HG03469 (cell line): Measurements from ENCODE around the gene PEMT.

Experiments used
- ATAC-seq: cut with Tn5 transposase; IDR thresholded peaks from one replicate; pipeline ENCODE4 v1.9.1; 2021; ENCODE audit warnings: mild to moderate bottlenecking, moderate library complexity, moderate number of reproducible peaks; ENCODE audit not compliant: unreplicated experiment

PEMT gene

GRCh38 chr17:17518014-17518413 is 73.5 kb downstream of the PEMT start:
- no peak for ATAC-seq

DNA sequence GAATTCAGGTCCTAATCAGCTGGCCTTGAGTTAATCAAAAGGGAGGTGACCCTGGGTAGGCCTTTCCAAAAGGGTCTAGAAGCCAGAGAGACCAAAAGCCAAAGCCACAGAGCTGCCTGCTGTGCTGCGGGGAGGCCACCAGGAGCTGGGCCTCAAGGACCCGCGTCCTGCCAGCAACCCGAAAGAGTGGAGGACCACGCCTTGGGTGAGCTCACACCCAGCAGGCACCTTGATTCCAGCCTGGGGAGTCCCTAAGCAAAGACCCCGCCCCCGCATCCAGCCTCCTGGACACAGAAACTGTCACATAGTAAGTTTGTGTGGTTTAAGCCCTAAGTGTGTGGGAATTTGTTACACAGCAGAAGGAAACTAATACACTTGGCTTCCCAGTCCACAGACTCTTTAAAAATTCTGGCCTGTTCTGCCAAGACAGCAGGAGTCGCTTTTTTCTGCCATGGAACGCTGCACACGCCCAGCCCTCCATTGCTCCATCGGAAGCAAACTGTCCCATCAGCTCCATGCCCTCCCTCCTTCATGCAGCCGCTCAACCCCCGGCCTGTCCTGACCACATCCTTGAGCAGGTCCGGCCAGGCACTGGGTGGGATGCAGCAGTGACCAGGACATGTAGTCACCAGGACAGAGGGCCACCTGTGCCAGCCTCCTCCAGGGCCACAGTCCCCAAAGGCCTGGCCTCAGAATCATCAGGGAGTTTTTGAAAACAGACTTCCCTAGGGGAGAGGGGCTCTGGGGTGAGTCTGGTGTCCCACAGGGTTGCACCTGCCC is 74.4 kb downstream of the PEMT start:
- ATAC-seq = no peak

GRCh38 chr17:17515934-17516930 is 75.3 kb downstream of the PEMT start:
- no peak for ATAC-seq

GRCh38 chr17:17514993-17515933 is 76.2 kb downstream of the PEMT start:
- no peak for ATAC-seq

DNA sequence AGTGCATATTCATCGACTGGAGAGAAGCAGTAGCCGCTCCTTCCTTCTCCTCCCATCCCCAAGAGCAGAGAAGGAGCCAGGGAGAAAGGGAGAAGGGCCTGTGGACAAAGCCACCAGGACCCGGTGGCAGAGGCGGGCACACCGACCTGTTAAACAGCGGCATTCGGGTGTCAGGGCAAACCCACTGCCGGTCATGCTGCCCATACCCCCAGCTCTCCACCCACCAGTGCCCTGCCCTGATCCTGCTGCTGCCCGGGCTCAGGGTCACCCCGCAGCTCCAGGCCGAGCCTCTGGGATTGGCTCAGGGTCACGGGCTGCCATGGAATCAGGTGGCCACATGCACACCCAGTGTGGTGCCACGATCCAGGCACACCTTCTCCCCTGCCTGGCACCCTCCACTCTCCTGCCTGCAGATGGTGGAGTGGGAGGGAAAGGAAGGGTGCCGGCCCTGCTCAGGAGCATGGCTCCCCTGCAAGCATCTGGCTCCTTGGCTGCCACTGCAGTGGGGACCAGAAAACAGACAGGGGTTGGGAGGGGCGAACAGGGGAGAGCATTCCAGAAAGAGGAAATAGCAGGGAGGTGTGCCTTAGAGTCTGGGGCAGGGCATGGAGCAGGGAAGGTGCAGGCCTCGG is 77.0 kb downstream of the PEMT start:
- ATAC-seq = no peak

GRCh38 chr17:17513626-17514025 is 77.9 kb downstream of the PEMT start:
- ATAC-seq = no peak

- ATAC-seq = no peak
Measured at GRCh38 chr17:17512866-17513265, 78.6 kb downstream of the PEMT start.

GRCh38 chr17:17511881-17512858 is 79.3 kb downstream of the PEMT start:
- no peak for ATAC-seq

DNA sequence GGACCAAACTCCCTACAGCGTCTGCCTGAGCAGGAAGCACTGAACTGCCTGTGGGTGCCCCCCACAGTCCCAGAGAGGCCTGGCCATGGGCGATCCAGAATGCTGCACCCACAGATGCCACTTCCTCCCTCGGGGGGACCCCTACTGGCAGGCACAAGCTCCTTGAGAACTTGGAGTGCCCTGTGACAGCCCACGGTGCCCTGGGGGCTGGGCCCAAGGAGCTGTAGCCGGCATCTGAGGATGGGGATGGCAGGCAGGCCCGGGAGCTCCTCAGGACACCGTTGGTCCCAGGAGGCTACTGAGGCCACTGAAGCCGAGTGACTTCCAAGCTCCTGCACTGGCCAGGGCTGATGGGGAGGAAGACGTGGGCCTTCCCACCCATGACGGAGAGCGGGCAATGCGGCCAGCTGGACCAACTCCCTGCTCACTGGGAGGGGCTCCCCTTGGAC is 80.2 kb downstream of the PEMT start:
- no peak for ATAC-seq

- ATAC-seq = no peak
Measured at GRCh38 chr17:17510456-17511292, 80.8 kb downstream of the PEMT start.

GRCh38 chr17:17509601-17510425 is 81.7 kb downstream of the PEMT start:
- ATAC-seq = no peak

GRCh38 chr17:17508646-17509591 is 82.6 kb downstream of the PEMT start:
- no peak for ATAC-seq

GRCh38 chr17:17508019-17508535 is 83.4 kb downstream of the PEMT start:
- no peak for ATAC-seq

DNA sequence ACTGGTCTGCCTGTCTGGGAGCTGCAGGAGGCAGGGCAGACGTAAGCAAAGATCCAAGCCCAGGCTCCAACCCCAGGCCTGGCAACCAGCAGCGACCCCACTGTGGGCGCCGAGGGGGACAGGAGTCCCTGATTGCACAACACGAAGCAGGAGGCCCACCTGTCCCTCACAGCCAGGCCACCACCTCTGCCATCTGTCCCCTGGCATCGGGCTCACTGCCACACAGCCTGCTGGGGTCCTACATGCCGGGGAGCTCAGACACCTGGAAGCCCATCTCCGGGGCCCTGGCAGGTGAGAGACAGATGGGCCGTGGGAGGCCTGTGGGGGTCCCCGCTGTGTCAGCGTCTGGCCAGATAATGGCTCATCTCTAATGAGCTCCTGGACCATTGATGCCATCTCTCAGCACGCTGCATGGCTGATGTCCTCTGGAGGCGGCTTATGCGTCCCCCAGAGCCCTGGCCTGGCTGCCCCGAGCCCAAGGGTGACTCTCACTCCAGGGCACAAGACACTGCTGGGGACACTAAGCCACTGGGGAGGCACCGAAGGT is 84.0 kb downstream of the PEMT start:
- no peak for ATAC-seq

- no peak for ATAC-seq
Measured at GRCh38 chr17:17506893-17507464, 84.5 kb downstream of the PEMT start.
